HG03095 (cell line): ENCODE data around the gene ATXN1L.
"Not testable (repeated sequence)": the region's sequence is repeated elsewhere in the genome, so short reads cannot be mapped to it uniquely, and the experiment has no call there.

Experiments
- ATAC-seq: cut with Tn5 transposase; IDR thresholded peaks from one replicate; pipeline ENCODE4 v1.9.1; 2021; ENCODE audit warnings: moderate library complexity; ENCODE audit not compliant: unreplicated experiment

ATXN1L gene, protein sequence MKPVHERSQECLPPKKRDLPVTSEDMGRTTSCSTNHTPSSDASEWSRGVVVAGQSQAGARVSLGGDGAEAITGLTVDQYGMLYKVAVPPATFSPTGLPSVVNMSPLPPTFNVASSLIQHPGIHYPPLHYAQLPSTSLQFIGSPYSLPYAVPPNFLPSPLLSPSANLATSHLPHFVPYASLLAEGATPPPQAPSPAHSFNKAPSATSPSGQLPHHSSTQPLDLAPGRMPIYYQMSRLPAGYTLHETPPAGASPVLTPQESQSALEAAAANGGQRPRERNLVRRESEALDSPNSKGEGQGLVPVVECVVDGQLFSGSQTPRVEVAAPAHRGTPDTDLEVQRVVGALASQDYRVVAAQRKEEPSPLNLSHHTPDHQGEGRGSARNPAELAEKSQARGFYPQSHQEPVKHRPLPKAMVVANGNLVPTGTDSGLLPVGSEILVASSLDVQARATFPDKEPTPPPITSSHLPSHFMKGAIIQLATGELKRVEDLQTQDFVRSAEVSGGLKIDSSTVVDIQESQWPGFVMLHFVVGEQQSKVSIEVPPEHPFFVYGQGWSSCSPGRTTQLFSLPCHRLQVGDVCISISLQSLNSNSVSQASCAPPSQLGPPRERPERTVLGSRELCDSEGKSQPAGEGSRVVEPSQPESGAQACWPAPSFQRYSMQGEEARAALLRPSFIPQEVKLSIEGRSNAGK

DNA sequence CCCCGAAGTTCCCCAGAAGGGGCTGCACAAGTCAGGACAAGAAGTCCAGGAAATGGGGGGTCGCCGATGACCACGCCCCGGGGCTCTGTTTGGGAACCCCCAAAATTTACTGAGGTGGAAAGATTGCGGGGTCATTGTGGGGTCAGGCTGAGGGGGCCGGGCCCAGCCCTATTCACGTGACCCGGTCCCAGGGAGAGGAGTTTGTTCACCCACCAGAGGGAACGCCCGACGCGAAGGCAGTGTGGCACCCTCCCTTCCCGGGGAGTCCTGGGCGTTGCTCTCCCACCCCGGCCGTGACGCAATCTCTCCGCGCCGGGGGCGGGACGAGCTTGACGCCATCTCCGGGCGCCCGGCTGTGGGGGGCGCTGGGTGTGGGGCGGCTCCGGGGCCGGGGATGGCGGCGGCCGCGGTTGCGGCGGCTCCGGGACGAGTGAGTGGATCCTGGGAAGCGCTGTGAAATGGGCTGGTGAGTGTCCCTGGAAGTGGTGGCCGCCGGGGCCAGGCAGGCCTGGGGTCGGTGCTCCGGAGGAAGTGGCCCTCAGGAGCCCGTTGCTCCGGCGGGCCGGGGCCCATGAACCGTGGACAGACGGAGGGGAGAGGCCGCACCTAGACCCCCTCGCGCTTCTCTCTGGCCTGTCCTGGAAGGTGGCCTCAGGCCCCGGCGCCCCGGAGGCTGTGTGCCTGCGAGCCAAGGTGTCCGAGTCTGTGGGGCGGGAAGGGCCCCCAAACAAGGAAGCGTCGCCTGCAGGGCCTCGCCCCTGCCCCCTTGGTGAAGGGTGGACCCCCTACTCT is at the start of gene ATXN1L:
Gene ATXN1L, plus strand, starts transcription at position 338 of the 792 bp plus-strand sequence. CDS start 3,765 bp downstream, outside the sequence.
- ATAC-seq = peak; percentile 50

- ATAC-seq = no peak
These were observed 49.2 kb upstream of the ATXN1L start for GRCh38 chr16:71796501-71797097.

DNA sequence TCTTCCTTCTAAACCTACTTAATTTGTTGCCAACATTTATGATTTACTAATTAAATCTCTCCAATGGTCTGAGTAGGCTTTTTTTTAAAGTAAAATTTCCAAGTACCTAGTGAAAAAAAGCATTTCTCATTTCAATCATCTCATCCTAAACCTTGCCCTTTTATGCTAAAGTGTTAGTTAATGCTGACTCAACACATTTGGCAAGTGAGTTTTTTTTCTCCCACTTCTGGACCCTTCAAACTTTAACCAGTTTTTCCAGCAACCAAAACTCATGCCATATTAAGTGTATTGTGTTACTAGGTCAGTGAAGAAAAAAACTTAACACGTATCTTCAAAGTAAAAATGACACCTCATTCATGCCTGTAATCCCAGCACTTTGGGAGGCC is 42.5 kb upstream of the ATXN1L start:
- ATAC-seq = no peak

DNA sequence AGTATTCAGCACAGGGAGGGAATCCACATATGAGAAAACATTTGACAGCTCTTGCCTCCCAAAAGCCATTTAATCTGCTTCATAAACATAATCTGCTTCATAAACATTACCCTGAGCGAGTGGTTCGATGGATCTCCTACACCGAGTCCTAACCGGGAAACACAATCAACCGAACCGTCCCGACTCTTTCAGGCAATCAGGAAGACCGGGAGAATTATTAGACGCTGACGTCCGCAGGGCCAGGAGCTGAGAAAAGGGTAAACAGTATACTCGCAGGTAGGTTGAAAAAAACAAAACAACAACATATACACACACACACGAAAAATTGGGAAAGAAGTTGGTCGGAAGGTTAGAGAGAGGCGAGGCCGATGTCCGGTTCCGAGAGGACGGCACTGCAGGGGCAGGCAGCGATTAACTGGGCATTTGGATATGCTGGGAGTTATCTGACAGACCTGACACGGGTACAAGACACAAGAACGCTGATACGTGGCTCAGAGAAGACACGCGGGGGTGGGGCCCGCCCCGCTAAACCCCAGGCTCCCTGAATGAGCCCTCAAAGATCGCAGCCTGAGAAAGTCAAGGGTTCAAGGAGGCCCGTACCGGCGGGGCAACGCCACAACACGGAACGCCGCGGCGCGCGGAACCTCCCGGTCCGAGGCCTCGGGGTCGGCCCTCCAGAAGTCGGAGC is 37.7 kb upstream of the ATXN1L start:
- ATAC-seq = peak; percentile 34

GRCh38 chr16:71808593-71809459 is 37.0 kb upstream of the ATXN1L start, which contains the start of gene AP1G1:
Gene AP1G1 (minus strand): TSS chr16:71808834. CDS start chr16:71789479, 19,355 bp downstream.
- ATAC-seq = peak; percentile 74

- ATAC-seq = not testable (repeated sequence)
These were observed 35.6 kb upstream of the ATXN1L start for GRCh38 chr16:71810155-71810530.

DNA sequence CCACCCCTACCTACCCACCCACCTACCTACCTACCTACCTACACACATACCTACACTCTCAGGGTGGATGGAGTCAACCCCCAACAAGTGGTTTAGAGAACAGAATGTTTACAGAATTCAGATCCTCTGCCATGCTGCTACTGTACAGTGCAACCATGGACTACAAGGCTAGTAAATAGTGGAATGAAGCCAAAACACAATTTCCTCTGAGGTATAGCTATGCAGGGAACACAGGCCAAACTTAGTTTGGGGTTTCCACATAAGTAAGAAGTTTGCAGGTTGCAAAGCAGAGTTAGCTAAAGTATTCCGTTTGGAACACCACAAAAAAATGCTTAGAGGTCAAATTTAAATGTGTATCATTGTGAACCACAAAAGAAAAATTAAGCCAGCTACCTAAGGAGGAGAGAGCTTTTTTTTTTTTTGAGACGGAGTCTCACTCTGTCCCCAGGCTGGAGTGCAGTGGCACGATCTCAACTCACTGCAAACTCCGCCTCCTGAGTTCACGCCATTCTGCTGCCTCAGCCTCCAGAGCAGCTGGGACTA is 34.4 kb upstream of the ATXN1L start:
- no peak for ATAC-seq

GRCh38 chr16:71817155-71817500 is 28.6 kb upstream of the ATXN1L start:
- ATAC-seq = peak; percentile 7

DNA sequence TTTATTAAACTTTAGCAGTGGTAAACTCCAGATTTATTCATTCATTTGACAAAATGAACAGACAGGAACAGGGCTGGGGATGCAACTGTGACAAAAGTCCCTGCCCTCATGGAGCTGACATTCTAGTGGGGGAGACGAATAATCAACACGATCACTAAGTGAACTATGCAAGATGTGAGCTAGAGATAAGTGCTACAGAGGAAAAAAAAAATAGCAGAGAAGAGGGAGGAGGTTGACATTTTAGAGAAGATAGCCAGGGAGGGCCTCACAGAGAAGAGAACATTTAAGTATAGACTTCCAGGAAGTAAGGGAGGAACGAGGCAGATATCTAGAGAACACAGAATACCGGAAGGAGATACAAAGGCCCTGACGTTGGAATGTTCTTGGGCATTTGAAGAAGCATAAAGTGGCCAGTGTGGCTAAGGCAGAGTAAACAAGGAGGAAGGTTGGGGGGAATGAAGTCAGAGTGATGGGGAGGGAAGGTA is 19.2 kb upstream of the ATXN1L start:
- ATAC-seq = no peak

DNA sequence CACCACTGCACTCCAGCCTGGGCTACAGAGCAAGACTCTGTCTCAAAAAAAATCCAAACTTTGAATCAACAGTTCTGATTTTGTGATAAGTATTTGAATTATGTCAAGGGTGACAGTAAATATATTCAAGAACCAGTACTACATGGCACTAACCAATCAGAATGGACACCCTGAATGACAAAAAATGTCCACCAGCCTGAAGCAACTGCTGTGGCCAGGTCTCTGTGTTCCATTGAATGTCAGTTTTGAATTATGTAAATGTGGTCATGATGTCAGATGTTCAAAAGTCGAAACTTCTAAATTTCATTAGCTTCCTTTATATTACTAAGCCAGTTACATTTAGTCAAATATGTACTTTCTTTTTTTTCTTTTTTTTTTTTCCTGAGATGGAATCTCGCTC is 15.4 kb upstream of the ATXN1L start:
- ATAC-seq = no peak

GRCh38 chr16:71831698-71832097 is 14.1 kb upstream of the ATXN1L start:
- not testable (repeated sequence) for ATAC-seq

GRCh38 chr16:71832112-71832511 is 13.7 kb upstream of the ATXN1L start:
- not testable (repeated sequence) for ATAC-seq

DNA sequence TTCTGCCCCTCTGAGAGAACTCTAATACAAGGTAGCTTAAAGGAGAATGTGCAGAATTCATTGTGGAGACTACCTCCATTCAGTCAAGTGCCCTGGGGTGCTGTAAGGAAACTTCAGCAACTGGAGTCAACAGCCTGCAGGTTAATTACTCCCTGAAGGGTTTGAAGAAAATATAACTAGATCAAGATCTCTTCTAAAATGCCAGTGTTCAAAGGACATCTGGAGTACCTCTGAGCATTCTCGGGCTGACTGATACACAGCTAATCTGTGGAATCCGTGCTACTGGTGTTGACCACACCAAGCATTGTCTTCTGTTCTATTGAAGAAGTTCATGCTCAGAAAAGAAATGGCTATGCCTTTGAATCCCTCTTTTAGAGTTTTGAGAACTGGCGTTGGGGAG is 11.5 kb upstream of the ATXN1L start:
- no peak for ATAC-seq

- ATAC-seq = no peak
These were observed 8.6 kb upstream of the ATXN1L start for GRCh38 chr16:71837150-71837549.

GRCh38 chr16:71840052-71840451 is 5.7 kb upstream of the ATXN1L start:
- no peak for ATAC-seq

DNA sequence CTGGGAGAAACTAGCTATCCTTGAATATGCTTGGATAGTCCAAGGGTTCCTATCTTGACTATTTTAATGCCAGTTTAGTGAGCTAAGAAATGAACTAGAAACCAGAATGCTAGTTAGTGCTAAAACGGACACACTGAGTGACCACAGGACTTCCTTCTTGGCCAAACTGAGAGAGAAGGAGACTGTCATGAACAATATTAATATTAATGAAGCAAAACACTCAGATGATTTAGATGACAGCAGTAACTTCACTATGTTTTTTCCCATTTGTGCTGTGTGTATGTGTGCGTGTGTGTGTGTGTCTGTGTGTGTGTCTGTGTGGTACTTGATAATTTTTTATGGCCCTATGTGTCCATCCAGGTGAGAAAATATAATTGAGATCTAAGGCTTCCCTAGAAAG is 2.2 kb upstream of the ATXN1L start:
- no peak for ATAC-seq

GRCh38 chr16:71846431-71846830 is 655 bp downstream of the ATXN1L start:
- no peak for ATAC-seq

DNA sequence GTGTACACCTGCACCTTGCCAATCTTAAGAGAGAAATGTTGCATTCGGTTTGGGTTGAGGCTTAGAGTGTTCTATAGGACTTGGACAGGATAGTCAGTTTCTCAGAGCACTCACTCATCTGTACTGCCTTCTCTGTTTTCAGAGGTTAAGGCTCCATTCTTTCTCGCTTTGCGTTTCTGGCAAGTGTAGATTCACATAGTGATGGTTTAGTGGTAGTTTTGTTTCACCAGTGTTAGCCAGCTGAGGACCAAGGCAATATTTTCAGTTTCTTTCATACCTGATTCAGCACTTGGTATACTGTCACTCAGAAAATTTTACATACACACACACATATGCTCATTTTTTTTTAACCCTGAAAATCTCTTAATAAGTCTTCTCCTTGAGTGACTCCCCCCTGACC is 1.3 kb downstream of the ATXN1L start:
- no peak for ATAC-seq

DNA sequence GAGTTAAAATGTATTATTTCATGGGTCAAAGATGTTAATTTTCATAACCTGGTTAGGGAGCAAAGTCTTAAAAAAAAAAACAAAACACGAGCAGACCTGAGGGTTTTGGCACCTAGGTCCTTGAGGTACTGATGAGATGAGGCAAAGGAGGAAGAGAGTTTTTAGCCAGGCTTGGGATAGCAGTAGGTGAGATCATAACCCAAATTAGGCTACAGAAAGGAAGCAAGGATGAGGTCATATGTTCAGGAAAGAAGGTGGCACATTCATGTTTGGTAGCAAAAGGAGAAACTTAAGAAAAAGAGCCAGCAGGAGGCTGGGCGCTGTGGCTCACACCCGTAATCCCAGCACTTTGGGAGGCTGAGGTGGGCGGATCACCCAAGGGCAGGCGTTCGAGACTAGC is 2.8 kb downstream of the ATXN1L start:
- ATAC-seq = no peak
